MG63 (cell line): Measurements from ENCODE around the gene DEAF1. TPM values are rescaled to one million over a fixed set of nuclear protein-coding genes. Genes with fewer than 3 reads are reported as not detected.

Experiments
- DNase-seq: peaks from one replicate; pipeline ENCODE4 v3.0.0-alpha.2; 2020
- H3K27me3 ChIP-seq: fragments of 250-450 bp; sonication (Bioruptor Pico); 2 replicates; pipeline ENCODE4 v1.5.1; 2020; ENCODE audit warnings: mild to moderate bottlenecking, moderate library complexity
- H3K36me3 ChIP-seq: fragments of 250-450 bp; sonication (Bioruptor Pico); 2 replicates; pipeline ENCODE4 v1.5.1; 2020; ENCODE audit warnings: mild to moderate bottlenecking, moderate library complexity
- H3K4me3 ChIP-seq: fragments of 250-450 bp; sonication (Bioruptor Pico); 2 replicates; pipeline ENCODE4 v1.5.1; 2020; ENCODE audit warnings: mild to moderate bottlenecking, moderate library complexity
- H3K9me3 ChIP-seq: fragments of 250-450 bp; sonication (Bioruptor Pico); 2 replicates; pipeline ENCODE4 v1.5.1; 2020; ENCODE audit warnings: mild to moderate bottlenecking, moderate library complexity
- total RNA-seq: library from RNA; depleted of rRNA; stranded (reverse); fragments of >200 nt; shearing (Covaris generic); gene quantifications from 2 replicates; pipeline ENCODE4 v1.2.3, GENCODE V29; 2014; ENCODE audit warnings: low replicate concordance

The DEAF1 gene
- total RNA-seq, 1 experiment from 2014 or later, result 34.6 TPM

DNA sequence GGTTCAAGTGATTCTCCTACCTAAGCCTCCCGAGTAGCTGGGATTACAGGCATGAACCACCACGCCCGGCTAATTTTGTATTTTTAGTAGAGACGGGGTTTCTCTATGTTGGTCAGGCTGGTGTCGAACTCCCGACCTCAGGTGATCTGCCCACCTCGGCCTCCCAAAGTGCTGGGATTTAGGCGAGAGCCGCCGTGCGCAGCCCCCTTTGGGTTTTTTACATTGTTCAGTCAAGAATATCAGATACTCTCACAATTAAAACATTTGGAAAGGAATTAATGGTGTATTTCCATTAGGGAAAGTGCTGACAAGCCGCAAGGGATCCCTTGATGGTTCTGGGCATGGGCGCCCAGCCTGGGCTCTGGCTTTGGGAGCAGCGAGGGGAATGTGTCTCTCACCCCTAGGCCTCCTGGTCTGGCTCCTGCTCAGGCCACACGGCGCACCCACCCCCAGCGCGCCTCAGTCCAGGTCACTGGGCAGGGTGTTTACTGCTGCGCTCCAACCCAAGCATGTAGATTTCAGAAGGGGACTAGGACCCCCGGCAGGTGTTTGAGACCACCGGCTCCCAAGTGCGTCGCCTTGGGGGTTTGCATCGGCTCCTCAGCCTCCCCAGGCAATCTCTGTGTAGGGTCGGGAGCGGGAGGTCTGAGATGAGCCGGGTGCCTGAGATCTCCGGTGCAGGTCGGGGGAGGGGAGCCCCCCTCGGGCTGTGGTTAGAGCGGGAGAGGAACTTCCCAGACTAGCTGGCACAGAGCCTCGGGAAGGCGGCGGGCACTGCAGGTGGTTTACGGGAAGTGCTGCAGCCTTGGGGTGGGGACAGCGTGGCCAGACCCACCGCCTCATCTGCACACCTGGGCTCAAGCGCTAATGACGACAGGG, 78.5 kb downstream of the DEAF1 start:
- DNase-seq, result no peak

GRCh38 chr11:615504-616319, 79.3 kb downstream of the DEAF1 start, which contains the start of gene IRF7:
TSS of gene IRF7 (minus strand) at chr11:615950. CDS start at chr11:615364, 586 bp downstream.
- H3K4me3 ChIP-seq, result peak within 1 kb of the TSS; percentile 74
- no peaks in the 10 kb centered on the region for H3K27me3 ChIP-seq
- DNase-seq, result peak; percentile 85
- H3K9me3 ChIP-seq, result no peaks in the 10 kb centered on the region
- peaks cover 57% of the 10 kb centered on the region for H3K36me3 ChIP-seq

More for the DNA sequence above, 78.5 kb downstream of the DEAF1 start:
- Histone ChIP-seq H3K9me3 (no peaks in the 10 kb centered on the region), H3K36me3 (peaks cover 48% of the 10 kb centered on the region), H3K27me3 (no peaks in the 10 kb centered on the region), H3K4me3 (peak overlapping the region; percentile 74; the same call in 1 of the 2 replicates)

DNA sequence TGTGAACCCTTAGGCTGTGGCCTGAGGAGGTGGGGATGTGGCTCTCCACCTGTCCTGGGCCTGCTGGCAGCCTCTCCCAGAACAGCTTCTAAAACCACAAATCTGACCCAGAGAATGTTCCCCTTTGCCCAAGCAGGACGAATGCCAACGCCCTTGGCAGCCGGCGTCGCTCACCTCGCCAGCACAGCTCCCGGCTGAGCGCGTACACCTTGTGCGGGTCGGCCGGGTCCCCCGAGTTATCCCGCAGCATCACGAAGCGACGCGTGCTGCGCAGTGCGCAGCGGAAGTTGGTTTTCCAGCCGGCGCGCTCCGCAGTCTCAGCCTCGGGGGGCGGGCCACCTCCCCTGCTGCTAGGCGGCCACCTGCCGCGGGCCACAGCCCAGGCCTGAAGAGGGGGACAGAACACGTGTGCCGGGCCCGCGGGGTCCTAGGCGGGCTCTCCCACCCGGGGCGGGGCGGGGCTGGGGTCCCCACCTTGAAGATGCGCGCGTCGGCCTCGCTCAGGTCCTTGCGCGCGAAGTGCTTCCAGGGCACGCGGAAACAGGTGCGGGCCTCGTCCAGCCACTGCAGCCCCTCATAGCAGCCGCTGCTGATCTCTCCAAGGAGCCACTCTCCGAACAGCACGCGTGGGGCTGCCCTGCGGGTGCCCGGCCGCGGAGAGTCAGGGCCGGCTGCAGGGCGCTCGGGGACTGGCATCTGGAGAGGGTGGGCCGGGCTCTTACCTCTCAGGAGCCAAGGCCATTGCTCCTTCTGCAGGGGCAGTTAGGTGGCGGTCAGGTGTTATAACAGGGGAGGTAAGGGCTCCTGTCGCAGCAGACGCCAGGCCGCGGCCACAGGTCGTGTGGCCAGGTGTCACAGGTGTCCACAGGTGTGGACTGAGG, 80.2 kb downstream of the DEAF1 start:
- peak; percentile 52 for DNase-seq
- H3K27me3 ChIP-seq, result no peaks in the 10 kb centered on the region

DNA sequence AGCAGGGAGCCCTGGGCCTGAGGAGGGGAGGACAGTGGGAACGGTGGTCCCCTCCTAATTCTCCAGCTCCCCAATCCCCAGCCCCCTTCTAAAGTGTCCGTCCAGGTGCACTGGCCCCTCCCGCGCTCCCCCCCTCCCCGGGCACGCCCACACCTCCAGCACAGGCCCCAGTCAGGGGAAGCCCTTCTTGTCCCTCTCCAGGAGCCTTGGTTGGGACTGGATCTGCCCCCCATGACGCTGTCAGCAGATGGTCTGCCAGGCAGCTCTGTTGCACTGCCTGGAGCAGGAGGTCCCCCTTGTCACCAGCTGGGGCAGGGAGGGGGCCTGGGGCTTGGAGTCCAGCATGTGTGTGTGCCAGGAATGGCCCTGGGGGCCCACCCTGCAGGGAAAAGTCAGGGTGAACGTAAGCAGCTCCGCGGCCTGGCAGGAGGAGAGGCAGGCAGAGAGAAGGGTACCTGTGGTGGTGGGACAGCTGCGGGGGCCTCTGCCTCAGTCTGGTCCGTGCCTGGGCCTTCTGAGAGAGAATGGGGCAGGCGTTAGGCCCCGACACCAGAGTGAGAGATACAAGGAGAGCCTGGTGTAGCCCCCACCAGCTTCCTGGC, 80.9 kb downstream of the DEAF1 start:
- no peaks in the 10 kb centered on the region for H3K27me3 ChIP-seq
- H3K36me3 ChIP-seq, result peaks cover 70% of the 10 kb centered on the region
- H3K4me3 ChIP-seq, result peak overlapping the region; percentile 74
- no peaks in the 10 kb centered on the region for H3K9me3 ChIP-seq
- no peak for DNase-seq

More for the DNA sequence above, 80.2 kb downstream of the DEAF1 start:
- Histone ChIP-seq H3K36me3 (peaks cover 65% of the 10 kb centered on the region), H3K9me3 (no peaks in the 10 kb centered on the region), H3K4me3 (peak overlapping the region; percentile 74)

GRCh38 chr11:613369-613968, 81.6 kb downstream of the DEAF1 start:
- H3K36me3 ChIP-seq, result peaks cover 76% of the 10 kb centered on the region
- no peaks in the 10 kb centered on the region for H3K27me3 ChIP-seq
- H3K9me3 ChIP-seq, result no peaks in the 10 kb centered on the region
- H3K4me3 ChIP-seq, result no peak overlapping the region
- peak; percentile 70 for DNase-seq

DNA sequence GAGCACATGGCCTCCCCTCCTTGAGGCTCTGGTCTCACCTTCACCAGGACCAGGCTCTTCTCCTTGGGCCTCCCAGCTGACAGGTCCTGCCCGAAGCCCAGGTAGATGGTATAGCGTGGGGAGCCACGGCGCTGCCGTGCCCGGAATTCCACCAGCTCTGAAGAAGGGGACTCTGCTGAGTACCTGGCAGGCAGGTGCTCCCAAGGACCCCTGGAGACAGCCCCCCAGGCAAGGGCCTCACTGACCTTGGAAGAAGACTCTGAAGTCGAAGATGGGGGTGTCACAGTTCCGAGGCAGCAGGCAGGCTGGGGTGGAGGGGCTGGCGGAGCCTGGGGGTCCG, 82.1 kb downstream of the DEAF1 start:
- Histone ChIP-seq H3K9me3 (no peaks in the 10 kb centered on the region), H3K27me3 (no peaks in the 10 kb centered on the region), H3K36me3 (peaks cover 77% of the 10 kb centered on the region), H3K4me3 (no peak overlapping the region)
- no peak for DNase-seq

DNA sequence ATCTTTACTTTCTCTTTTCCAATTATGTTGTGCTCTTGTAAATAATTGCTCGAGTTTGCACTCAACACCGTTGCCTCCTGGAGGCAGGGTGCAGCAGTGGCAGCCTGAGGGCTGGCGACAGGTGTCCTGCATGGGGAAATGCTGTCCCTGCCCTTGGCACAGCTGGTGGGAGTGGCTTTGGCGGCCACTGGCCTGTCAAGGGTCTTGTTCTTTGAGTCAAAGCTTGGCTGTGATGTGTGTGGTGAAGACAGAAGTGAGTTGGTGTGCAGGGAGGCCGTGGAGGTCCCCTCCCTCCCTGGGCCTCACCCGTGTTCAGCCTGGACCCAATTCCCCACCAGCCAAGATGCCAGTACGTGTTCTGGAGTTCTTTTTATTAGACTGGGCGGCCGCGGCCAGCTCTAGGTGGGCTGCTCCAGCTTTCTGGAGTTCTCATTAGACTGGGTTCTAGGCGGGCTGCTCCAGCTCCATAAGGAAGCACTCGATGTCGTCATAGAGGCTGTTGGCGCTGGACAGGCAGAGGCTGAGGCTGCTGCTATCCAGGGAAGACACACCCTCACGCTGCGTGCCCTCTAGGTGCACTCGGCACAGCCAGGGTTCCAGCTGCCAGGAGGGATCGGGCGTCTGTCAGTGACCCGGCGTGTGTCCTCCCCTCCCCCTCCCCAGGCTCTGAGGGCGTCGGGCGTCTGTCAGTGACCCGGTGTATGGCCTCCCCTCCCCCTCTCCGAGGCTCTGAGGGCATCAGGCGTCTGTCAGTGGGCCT, 82.6 kb downstream of the DEAF1 start:
- DNase-seq, result peak; percentile 47
- peaks cover 80% of the 10 kb centered on the region for H3K36me3 ChIP-seq
- no peak overlapping the region for H3K4me3 ChIP-seq
- no peaks in the 10 kb centered on the region for H3K9me3 ChIP-seq
- H3K27me3 ChIP-seq, result no peaks in the 10 kb centered on the region

DNA sequence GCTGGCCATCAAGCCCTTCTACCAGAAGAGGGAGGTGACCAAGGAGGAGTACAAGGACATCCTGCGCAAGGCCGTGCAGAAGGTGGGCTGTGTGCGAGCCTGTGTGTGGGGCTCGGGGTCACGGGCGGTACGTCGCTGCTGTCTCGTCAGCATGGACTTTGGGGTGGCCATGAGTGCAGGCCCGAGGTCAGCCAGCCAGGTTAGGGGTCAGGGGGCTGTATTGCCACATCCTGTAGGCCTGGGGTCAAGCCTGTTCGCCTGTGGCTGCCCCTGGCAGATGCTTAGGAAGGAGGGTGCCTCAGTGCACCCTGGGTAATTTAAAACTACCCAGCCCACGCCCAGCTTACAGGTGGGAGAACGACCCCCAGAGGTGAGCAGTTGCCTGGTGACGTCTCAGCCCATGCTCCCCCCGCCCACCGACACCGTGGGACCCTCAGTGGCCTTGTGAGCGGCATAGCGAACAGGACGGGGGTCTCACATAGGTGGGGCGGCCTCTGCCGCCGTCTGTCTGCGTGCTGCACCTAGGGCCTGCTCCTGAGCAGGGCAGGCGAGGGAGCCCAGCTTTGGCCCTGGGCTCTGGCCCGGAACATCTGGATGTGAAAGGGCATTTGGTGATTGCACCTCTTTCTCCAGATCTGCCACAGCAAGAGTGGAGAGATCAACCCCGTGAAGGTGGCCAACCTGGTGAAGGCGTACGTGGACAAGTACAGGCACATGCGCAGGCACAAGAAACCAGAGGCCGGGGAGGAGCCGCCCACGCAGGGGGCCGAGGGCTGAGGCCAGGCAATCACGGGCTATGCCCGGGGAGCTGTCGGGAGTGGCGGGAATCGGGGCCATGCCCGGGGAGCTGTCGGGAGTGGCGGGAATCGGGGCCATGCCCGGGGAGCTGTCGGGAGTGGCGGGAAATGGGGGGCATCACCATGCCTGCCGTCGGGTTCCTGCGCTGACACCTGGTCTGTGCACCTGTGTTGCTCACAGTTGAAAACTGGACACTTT, 83.7 kb downstream of the DEAF1 start:
- Histone ChIP-seq H3K4me3 (no peak overlapping the region), H3K27me3 (no peaks in the 10 kb centered on the region), H3K36me3 (peaks cover 90% of the 10 kb centered on the region), H3K9me3 (no peaks in the 10 kb centered on the region)
- DNase-seq, result no peak

GRCh38 chr11:610146-610801, 84.7 kb downstream of the DEAF1 start:
- H3K36me3 ChIP-seq, result peaks cover 95% of the 10 kb centered on the region

GRCh38 chr11:609341-609811, 85.6 kb downstream of the DEAF1 start:
- no peaks in the 10 kb centered on the region for H3K9me3 ChIP-seq
- H3K36me3 ChIP-seq, result peaks cover 95% of the 10 kb centered on the region
- no peaks in the 10 kb centered on the region for H3K27me3 ChIP-seq
- H3K4me3 ChIP-seq, result no peak overlapping the region
- DNase-seq, result no peak

More at GRCh38 chr11:610146-610801, 84.7 kb downstream of the DEAF1 start:
- DNase-seq, result no peak
- H3K4me3 ChIP-seq, result no peak overlapping the region
- no peaks in the 10 kb centered on the region for H3K27me3 ChIP-seq
- no peaks in the 10 kb centered on the region for H3K9me3 ChIP-seq

GRCh38 chr11:608791-609251, 86.2 kb downstream of the DEAF1 start:
- H3K4me3 ChIP-seq, result no peak overlapping the region
- H3K27me3 ChIP-seq, result no peaks in the 10 kb centered on the region
- H3K36me3 ChIP-seq, result peaks cover 95% of the 10 kb centered on the region
- no peak for DNase-seq
- no peaks in the 10 kb centered on the region for H3K9me3 ChIP-seq

DNA sequence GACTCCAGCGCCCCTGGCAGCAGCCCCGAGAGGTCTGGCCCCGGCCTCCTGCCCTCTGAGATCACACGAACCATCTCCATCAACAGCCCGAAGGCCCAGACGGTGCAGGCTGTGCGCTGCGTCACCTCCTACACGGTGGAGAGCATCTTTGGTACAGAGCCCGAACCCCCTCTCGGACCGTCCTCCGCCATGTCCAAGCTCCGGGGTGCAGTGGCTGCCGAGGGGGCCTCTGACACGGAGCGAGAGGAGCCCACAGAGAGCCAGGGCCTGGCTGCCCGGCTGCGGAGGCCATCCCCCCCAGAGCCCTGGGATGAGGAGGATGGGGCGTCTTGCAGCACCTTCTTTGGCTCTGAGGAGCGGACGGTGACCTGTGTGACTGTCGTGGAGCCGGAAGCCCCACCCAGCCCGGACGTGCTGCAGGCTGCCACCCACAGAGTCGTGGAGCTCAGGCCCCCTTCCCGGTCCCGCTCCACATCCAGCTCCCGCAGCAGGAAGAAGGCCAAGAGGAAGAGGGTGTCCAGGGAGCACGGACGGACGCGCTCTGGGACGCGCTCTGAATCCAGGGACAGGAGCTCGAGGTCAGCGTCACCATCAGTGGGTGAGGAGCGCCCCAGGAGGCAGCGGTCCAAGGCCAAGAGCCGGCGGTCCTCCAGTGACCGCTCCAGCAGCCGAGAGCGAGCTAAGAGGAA, 86.9 kb downstream of the DEAF1 start:
- no peak overlapping the region for H3K4me3 ChIP-seq
- H3K27me3 ChIP-seq, result no peaks in the 10 kb centered on the region
- H3K36me3 ChIP-seq, result peaks cover 95% of the 10 kb centered on the region
- no peaks in the 10 kb centered on the region for H3K9me3 ChIP-seq
- no peak for DNase-seq
